Ovary (tissue), 9 donors: Measurements from ENCODE around the gene PIGS. TPM values are rescaled to one million over a fixed set of nuclear protein-coding genes. Genes with fewer than 3 reads are reported as not detected.
"Not testable (repeated sequence)": the region's sequence is repeated elsewhere in the genome, so short reads cannot be mapped to it uniquely, and the experiment has no call there.

ENCODE experiments used
- DNase-seq, 5 donors: peaks; one replicate each; pipeline ENCODE4 v3.0.0-alpha.2; 2019 to 2020
- H3K27ac ChIP-seq, 2 donors: fragments of 200-600 bp; one replicate each; pipeline versions ENCODE4 v1.5.1 to v1.8.0; 2019 to 2022
- H3K27me3 ChIP-seq: fragments of 200-600 bp; one replicate; pipeline ENCODE4 v1.8.0; 2022
- H3K36me3 ChIP-seq: fragments of 200-600 bp; sonication (generic); one replicate; pipeline ENCODE4 v1.5.1; 2019
- H3K4me1 ChIP-seq: one replicate; pipeline ENCODE4 v1.8.1; 2013; ENCODE audit warnings: mild to moderate bottlenecking, moderate library complexity; ENCODE audit not compliant: insufficient read depth
- H3K4me3 ChIP-seq: fragments of 200-600 bp; sonication (generic); one replicate; pipeline ENCODE4 v1.5.1; 2017
- H3K9me3 ChIP-seq, 2 donors: fragments of 200-600 bp in 1 of 2; sonication (generic) in 1 of 2; one replicate each; pipeline versions ENCODE4 v1.5.1 to v1.8.1; 2013 to 2019; ENCODE audit warnings: mild to moderate bottlenecking in 1 of 2, moderate library complexity in 1 of 2
- CTCF ChIP-seq, 3 donors: fragments of 450-650 bp in 2 of 3; fragments of 200-600 bp in 1 of 3; IDR thresholded peaks; one replicate each; pipeline versions ENCODE4 v1.5.1 to v1.8.0; 2016 to 2022; ENCODE audit warnings: antibody characterized with exemption in 3 of 3, mild to moderate bottlenecking in 1 of 3
- EP300 ChIP-seq: sonication (generic); formaldehyde crosslinking; IDR thresholded peaks from one replicate; pipeline ENCODE4 v1.6.1; 2017; ENCODE audit warnings: antibody characterized with exemption
- POLR2A ChIP-seq: fragments of 450-650 bp; IDR thresholded peaks from one replicate; pipeline ENCODE4 v1.6.1; 2017; ENCODE audit warnings: antibody characterized with exemption, mild to moderate bottlenecking, moderate library complexity
- WGBS, 3 donors: extraction: QIAGEN DNeasy Blood & Tissue Kit in 1 of 3; methylation state at CpG; one replicate each; pipeline versions ENCODE4 v1.1.5 to v1.1.7; 2013 to 2017; 5-methylcytosine and 5-hydroxymethylcytosine counted together
- intact Hi-C, 4 donors: fragments of 100-400 bp; cut with DNase I; formaldehyde crosslinking; loops; one replicate each; pipeline versions ENCODE4 v1.11.0 to v1.15.1; 2022 to 2023
- polyA plus RNA-seq, 2 donors: library from polyadenylated mRNA; stranded (reverse); fragments of 200-250 nt in 1 of 2; fragments of 350-450 nt in 1 of 2; fragmentation: Illumina TruSeq in 1 of 2; extraction: RNeasy Lipid Tissue Mini Kit (QIAGEN cat#74804) in 1 of 2; gene quantifications; one replicate each; pipeline ENCODE4 v1.2.3, GENCODE V29; 2013 to 2014
- total RNA-seq, 7 donors: library from RNA; depleted of rRNA in 2 of 7; stranded (reverse); fragments of >200 nt in 2 of 7; fragmentation: NEBNext Ultra II Directional in 3 of 7; extraction: Animal tissue kit (Norgen Biotek cat#: 25700) in 3 of 7; gene quantifications; one replicate each; pipeline versions ENCODE4 v1.1.0 to v1.2.4, GENCODE V29; 2016 to 2023
- donor health status: DM: no; HTN: no; CAD: no; lungs with moderate emphysema.
- donor health status: DM: no; HTN: no; CAD: no.
- donor health status: Bipolar disorder and iron deficiency.
- donor health status: DM: yes; HTN: yes; CAD: no.
- donor health status: DM: no; HTN: no; CAD: no.
- donor health status: DM: yes; HTN: yes; CAD: no.

PIGS gene
- total and polyA plus RNA-seq, 9 donors = 16.1 to 64.8 (median 33.5) TPM

- Histone ChIP-seq H3K9me3 (no peaks in the 10 kb centered on the region), H3K27ac (peak within 1 kb of the TSS; percentile 28 to 53), H3K27me3 (no peaks in the 10 kb centered on the region), H3K4me1 (peaks cover 4% of the 10 kb centered on the region), H3K4me3 (peak within 1 kb of the TSS; percentile 25), H3K36me3 (no peaks in the 10 kb centered on the region)
- intact Hi-C loops = no loop called here
- peak; percentile 97 to 98 (median 97) for DNase-seq
- WGBS, 3 donors = 4 to 9% (median 8%) methylated on average over 20 to 26 of the region's 26 CpGs
- TF ChIP-seq POLR2A = peak; percentile 91
- TF ChIP-seq EP300 = no peak
Measured at GRCh38 chr17:28576758-28577465, 5.6 kb upstream of the PIGS start, which contains the start of gene ALDOC. Gene ALDOC, minus strand, starts transcription at chr17:28576895. Its CDS starts 1,363 bp downstream, at chr17:28575532.

GRCh38 chr17:28576016-28576415 is 4.7 kb upstream of the PIGS start:
- DNase-seq = not testable (repeated sequence)
- 69 to 75% (median 70%) methylated on average over 3 of the region's 3 CpGs for WGBS, 3 donors

GRCh38 chr17:28575126-28575795 is 3.9 kb upstream of the PIGS start:
- Histone ChIP-seq H3K9me3 (no peaks in the 10 kb centered on the region), H3K4me1 (peaks cover 4% of the 10 kb centered on the region), H3K4me3 (no peak overlapping the region), H3K27me3 (no peaks in the 10 kb centered on the region), H3K27ac (no peak overlapping the region), H3K36me3 (no peaks in the 10 kb centered on the region)
- intact Hi-C loops = no loop called here
- no peak for DNase-seq
- no peak for TF ChIP-seq CTCF (IDR thresholded peaks at IDR 0.05)
- TF ChIP-seq POLR2A = no peak
- TF ChIP-seq EP300 = no peak
- WGBS, 3 donors = 92 to 95% (median 93%) methylated on average over 14 of the region's 14 CpGs

More at GRCh38 chr17:28576016-28576415, 4.7 kb upstream of the PIGS start:
- H3K4me3 ChIP-seq, intact Hi-C loops, H3K27ac ChIP-seq, H3K9me3 ChIP-seq, H3K27me3 ChIP-seq, H3K36me3 ChIP-seq, H3K4me1 ChIP-seq: not testable (repeated sequence)

- H3K4me3 ChIP-seq = no peak overlapping the region
- 91 to 92% (median 92%) methylated on average over 7 of the region's 7 CpGs for WGBS, 3 donors
- H3K27ac ChIP-seq = no peak overlapping the region
- TF ChIP-seq CTCF (IDR thresholded peaks at IDR 0.05) (no peak), POLR2A (no peak), EP300 (no peak)
- no peaks in the 10 kb centered on the region for H3K36me3 ChIP-seq
- H3K4me1 ChIP-seq = peaks cover 7% of the 10 kb centered on the region
- intact Hi-C loops = no loop called here
- no peak for DNase-seq
- no peaks in the 10 kb centered on the region for H3K9me3 ChIP-seq
- no peaks in the 10 kb centered on the region for H3K27me3 ChIP-seq
Measured at GRCh38 chr17:28574526-28574925, 3.2 kb upstream of the PIGS start.

- Histone ChIP-seq H3K36me3 (no peaks in the 10 kb centered on the region), H3K4me3 (no peak overlapping the region), H3K27ac (no peak overlapping the region), H3K9me3 (no peaks in the 10 kb centered on the region), H3K27me3 (no peaks in the 10 kb centered on the region), H3K4me1 (peaks cover 7% of the 10 kb centered on the region)
- 92 to 96% (median 95%) methylated on average over 6 of the region's 6 CpGs for WGBS, 3 donors
- intact Hi-C loops = no loop called here
- DNase-seq = no peak
- TF ChIP-seq CTCF (IDR thresholded peaks at IDR 0.05) = no peak
- TF ChIP-seq POLR2A = no peak
- no peak for TF ChIP-seq EP300
Measured at GRCh38 chr17:28573966-28574480, 2.7 kb upstream of the PIGS start.
